GM19099 (cell line): ENCODE results near the gene SPECC1L.

Experiments
- POLR2A ChIP-seq: IDR thresholded peaks from 3 replicates; pipeline ENCODE4 v1.6.1; 2011; ENCODE audit warnings: low read depth; ENCODE audit not compliant: insufficient read length; ENCODE audit errors: extremely low read depth

SPECC1L gene

GRCh38 chr22:24422102-24422665 lies 151.6 kb downstream of the SPECC1L start:
- TF ChIP-seq POLR2A: no peak

- no peak for TF ChIP-seq POLR2A
These were observed 152.9 kb downstream of the SPECC1L start for GRCh38 chr22:24423519-24424000.

- TF ChIP-seq POLR2A: no peak
These were observed 153.6 kb downstream of the SPECC1L start for GRCh38 chr22:24424001-24424900.

- no peak for TF ChIP-seq POLR2A
These were observed 154.5 kb downstream of the SPECC1L start for GRCh38 chr22:24424901-24425775.

- TF ChIP-seq POLR2A: no peak
These were observed 155.8 kb downstream of the SPECC1L start for GRCh38 chr22:24426436-24426835.

GRCh38 chr22:24426851-24427499 lies 156.3 kb downstream of the SPECC1L start:
- no peak for TF ChIP-seq POLR2A

GRCh38 chr22:24427500-24428164 lies 157.0 kb downstream of the SPECC1L start, which contains the start of gene ADORA2A:
ADORA2A (plus strand) TSS chr22:24427599; CDS start chr22:24433405, 5,806 bp downstream.
- TF ChIP-seq POLR2A: no peak

- TF ChIP-seq POLR2A: no peak
These were observed 158.2 kb downstream of the SPECC1L start for GRCh38 chr22:24428751-24429410.

GRCh38 chr22:24429411-24430365 lies 159.1 kb downstream of the SPECC1L start:
- no peak for TF ChIP-seq POLR2A

GRCh38 chr22:24430431-24431308 lies 160.0 kb downstream of the SPECC1L start:
- TF ChIP-seq POLR2A: no peak

- TF ChIP-seq POLR2A: no peak
These were observed 160.8 kb downstream of the SPECC1L start for GRCh38 chr22:24431309-24432034.
